HG03103 (cell line): Measurements from ENCODE around the gene RASSF5.
A peak's percentile ranks its signal among the peaks of the same experiment; 100 is the strongest.

Source experiments
- ATAC-seq: cut with Tn5 transposase; IDR thresholded peaks from one replicate; pipeline ENCODE4 v1.9.1; 2021; ENCODE audit warnings: low read depth; ENCODE audit not compliant: unreplicated experiment

The RASSF5 gene

GRCh38 chr1:206540044-206540780 is 32.9 kb downstream of the RASSF5 start:
- ATAC-seq: no peak

GRCh38 chr1:206541236-206541833 is 34.0 kb downstream of the RASSF5 start:
- no peak for ATAC-seq

- no peak for ATAC-seq
Measured at GRCh38 chr1:206544562-206545257, 37.4 kb downstream of the RASSF5 start.

- no peak for ATAC-seq
Measured at GRCh38 chr1:206545351-206545750, 38.0 kb downstream of the RASSF5 start.

- ATAC-seq: no peak
Measured at GRCh38 chr1:206547104-206547503, 39.8 kb downstream of the RASSF5 start.

- no peak for ATAC-seq
Measured at GRCh38 chr1:206550446-206550845, 43.1 kb downstream of the RASSF5 start.

GRCh38 chr1:206551296-206551985 is 44.1 kb downstream of the RASSF5 start:
- no peak for ATAC-seq

GRCh38 chr1:206551986-206552326 is 44.6 kb downstream of the RASSF5 start:
- no peak for ATAC-seq

GRCh38 chr1:206554211-206554610 is 46.9 kb downstream of the RASSF5 start:
- ATAC-seq: no peak

- ATAC-seq: no peak
Measured at GRCh38 chr1:206554701-206555472, 47.6 kb downstream of the RASSF5 start.

- no peak for ATAC-seq
Measured at GRCh38 chr1:206555473-206555935, 48.2 kb downstream of the RASSF5 start.

- ATAC-seq: no peak
Measured at GRCh38 chr1:206556047-206556749, 48.9 kb downstream of the RASSF5 start.

GRCh38 chr1:206556750-206557635 is 49.7 kb downstream of the RASSF5 start:
- ATAC-seq: peak; percentile 54

GRCh38 chr1:206557636-206558473 is 50.5 kb downstream of the RASSF5 start:
- no peak for ATAC-seq

GRCh38 chr1:206558794-206559671 is 51.7 kb downstream of the RASSF5 start:
- ATAC-seq: no peak

- no peak for ATAC-seq
Measured at GRCh38 chr1:206559672-206559995, 52.3 kb downstream of the RASSF5 start.
